DMS53 treated with DMSO at 0.1 percent for 48 hours (cell line): Measurements from ENCODE around the gene PTPRT.

ENCODE experiments used
- DNase-seq: peaks from one replicate; lab custom pipeline; 2025; ENCODE audit not compliant: unreplicated experiment; lab: John Stamatoyannopoulos, UW

PTPRT gene

GRCh38 chr20:43189554-43190331 lies at the start of gene PTPRT:
Gene PTPRT, minus strand, starts transcription at chr20:43189906. Its CDS starts 173 bp downstream, at chr20:43189733.
- DNase-seq, result no peak

- DNase-seq, result no peak
Observed at GRCh38 chr20:43238833-43239232, 49.1 kb upstream of the PTPRT start.

DNA sequence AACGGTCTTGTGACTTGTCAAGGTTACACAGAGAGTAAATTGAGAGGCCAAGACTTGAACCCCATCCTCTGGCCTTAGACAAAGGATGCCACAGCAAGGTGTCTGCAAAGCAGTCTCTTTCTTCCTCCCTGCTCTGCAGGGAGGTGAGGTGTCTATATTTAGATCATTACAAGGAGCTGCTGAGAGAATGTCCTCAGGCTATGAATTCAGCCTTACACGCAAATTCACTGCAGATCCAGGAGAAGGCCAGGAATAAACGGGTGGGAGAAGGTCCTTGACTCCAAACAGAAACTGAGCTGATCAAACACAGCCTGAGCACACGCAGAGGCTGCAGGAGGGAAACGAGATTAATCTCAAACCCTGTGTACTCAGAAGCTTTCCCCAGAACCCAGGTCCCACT lies 48.6 kb upstream of the PTPRT start:
- DNase-seq, result no peak

- no peak for DNase-seq
Observed at GRCh38 chr20:43237651-43238168, 48.0 kb upstream of the PTPRT start.

GRCh38 chr20:43235998-43236397 lies 46.3 kb upstream of the PTPRT start:
- DNase-seq, result no peak

GRCh38 chr20:43231829-43232228 lies 42.1 kb upstream of the PTPRT start:
- no peak for DNase-seq

GRCh38 chr20:43229696-43230095 lies 40.0 kb upstream of the PTPRT start:
- no peak for DNase-seq

DNA sequence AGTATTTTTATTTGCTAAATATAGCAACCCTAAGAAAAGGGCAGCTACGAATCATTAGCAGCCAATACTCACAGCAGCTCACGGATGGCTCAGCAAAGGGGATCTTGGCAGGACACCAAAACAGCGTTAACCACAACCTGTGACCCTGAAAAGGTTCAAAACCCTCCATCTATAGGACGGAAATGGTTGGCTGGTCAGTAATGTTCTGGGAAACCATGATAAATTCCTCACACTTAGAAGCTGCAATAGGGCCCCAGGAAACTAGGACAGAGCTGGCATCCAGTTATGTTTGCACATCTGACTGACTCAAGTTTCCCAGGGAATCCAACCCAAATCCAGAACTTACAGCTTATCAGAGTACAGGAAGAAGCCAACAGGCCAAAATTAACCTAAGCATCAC lies 30.9 kb upstream of the PTPRT start:
- no peak for DNase-seq

- DNase-seq, result no peak
Observed at GRCh38 chr20:43210901-43211300, 21.2 kb upstream of the PTPRT start.

- DNase-seq, result no peak
Observed at GRCh38 chr20:43209831-43210230, 20.1 kb upstream of the PTPRT start.

DNA sequence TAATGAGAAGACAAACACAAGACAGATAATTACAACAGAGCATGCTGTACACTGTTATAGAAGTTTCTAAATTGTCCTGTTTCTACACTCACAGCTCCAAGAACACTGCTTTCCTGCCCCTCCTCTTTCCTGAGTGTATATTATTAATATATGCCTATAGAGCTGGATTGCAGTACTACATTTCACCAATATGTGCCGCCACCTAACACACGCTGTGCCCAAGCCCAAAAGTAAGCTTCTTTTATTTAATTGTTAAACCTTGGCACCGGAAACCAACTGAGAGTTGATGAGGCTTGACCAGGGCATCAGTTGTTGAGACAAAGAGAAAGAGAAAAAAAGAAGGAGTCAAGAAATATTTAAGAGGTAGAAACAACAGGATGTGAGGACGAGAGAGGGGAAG lies 16.0 kb upstream of the PTPRT start:
- no peak for DNase-seq

- no peak for DNase-seq
Observed at GRCh38 chr20:43202100-43202499, 12.4 kb upstream of the PTPRT start.

- DNase-seq, result no peak
Observed at GRCh38 chr20:43198607-43199006, 8.9 kb upstream of the PTPRT start.

DNA sequence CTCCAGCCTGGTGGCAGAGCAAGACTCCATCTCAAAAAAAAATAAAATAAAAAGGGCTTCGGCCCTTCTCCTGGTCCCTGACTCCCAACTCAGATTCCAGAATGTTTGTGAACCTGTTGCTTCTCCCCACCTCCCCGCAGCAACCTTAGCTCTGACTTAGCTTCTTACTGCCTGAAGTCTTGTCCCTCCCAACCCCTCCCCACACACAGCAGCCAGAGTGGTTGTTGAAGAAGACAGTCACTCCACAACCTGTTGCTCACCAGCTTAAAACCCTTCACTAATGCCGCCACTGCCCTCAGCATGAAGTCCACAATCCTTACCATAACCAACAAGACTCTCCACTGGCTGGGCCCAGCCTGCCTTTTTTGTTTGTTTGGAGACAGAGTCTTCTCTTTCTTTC lies 6.5 kb upstream of the PTPRT start:
- DNase-seq, result no peak

DNA sequence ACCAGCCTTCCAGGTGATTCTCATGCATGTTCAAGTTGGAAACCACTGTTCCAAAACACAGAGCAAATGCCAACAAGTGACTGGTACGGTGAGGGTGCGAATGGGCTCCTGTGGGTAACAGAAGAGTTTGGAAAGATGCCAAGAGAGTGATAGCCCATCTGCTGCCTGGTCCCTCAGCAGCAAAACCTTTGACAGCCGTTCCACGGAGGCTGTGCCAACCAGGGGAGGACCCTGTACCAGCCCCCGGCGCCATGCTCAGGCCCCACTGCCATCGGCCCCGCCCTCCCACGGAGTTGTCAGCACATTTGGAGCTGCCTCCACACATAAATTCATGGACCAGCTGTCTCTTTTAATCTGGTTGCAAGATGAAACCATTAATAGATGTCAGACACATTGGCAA lies 4.4 kb upstream of the PTPRT start:
- DNase-seq, result no peak

DNA sequence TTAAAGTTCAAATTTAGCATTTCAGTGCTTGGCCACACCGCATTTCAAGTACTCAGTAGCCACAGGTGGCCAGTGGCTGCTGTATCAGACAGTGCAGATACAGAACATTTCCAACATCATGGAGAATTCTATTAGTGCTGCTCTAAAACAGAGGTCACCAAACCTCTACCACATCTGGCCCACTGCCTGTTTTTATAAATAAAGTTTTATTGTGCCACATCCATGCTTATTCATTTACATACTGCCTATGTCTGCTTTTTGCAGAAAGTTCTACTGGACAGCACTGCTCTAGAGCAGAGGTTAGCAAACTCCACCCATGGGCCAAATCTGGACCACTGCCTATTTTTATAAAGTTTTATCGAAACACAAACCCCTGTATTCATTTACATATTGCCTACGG lies 3.7 kb upstream of the PTPRT start:
- no peak for DNase-seq

DNA sequence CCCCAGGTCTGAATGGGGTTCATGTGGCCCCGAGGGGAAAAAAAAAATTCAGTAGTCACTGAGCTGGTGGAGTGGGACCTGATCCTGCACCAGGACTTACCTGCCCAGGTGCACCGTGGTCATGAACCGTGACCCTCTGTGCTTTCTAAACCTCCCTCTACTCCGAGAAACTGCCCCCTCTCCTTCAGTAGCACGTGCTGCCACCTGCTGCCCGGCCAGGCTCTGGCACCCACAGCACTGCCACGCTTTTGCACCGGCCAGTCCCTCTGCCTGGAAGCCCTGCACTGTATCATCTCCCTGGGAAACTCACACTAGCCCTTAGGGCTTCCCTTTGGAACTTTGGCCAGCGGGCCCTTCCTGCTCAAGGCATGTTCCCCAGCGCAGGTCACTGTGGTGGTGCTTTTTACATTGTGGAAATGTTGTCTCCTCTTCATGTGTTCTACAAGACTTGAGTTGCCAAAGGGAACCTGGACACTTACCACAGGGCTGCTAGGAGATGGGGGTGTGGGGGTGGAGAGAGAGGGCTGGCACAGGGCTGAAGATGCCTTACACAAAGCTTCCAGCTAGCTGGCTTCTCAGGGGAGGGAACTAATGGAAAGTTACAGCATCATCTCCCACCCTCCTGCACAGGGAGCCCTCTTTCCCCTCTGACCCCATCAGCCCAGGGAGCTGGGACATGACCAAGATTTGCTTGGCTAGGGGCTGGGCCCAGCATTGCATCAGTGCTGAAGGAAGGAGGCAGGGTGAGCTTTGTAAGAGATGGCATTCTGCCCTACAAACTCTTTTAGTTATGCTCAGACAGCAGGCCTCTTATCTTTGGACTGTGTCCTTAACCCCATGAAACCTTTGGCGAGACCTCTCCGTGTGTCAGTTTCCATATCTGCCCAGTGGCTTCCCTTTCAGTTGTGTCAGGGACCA lies 2.5 kb upstream of the PTPRT start:
- no peak for DNase-seq

DNA sequence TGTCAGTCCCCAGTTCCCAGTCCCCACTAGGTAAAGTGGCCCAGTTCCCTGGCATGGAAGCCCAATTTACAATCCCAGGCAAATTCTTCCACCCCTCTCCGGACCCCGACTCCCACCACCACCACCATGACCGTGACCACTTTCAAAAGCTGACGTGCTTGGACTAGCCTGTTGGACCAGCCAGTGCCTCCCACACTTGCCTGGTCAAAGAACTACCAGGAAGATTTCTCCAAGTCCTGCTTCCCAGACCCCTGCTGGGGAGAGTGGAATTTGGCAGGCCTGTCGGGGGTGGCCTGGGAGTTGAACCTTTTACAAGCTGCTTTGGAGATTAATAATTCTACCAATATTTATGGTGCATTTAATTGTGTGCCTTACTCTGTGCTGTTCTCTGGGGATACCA lies 1.4 kb upstream of the PTPRT start:
- DNase-seq, result no peak

DNA sequence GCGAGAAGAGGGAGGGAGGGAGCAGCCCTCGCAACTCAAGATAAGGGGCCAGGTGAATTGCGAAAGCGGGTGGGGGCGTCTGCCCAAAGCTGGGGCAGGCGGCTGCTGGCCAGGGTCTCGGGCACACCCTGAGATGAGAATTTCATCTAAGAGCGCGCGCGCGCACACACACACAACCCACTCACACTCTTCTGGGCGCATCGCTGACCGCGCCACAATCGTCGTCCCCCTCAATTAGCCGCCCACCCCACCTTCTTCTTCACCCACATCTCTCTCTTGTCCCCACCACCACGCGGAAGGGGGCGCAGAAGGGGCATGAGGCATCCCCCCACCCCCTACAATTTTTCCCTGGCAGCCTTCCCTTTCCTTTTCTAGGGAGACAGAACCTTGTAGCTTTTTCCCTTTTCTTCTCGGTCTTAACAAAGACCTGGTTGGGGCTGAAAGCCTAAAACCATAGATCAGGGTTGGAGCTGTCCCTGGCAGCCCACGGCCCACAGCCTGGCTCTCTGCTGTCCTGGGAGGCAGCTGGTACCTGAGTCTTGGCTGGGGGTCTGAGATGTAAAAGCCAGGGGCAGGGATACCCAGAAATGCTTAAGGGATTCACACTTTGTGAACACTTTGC lies 737 bp upstream of the PTPRT start:
- DNase-seq, result no peak

- DNase-seq, result no peak
Observed at GRCh38 chr20:43188861-43189553, 699 bp downstream of the PTPRT start.

GRCh38 chr20:43188234-43188653 lies 1.5 kb downstream of the PTPRT start:
- no peak for DNase-seq
